Gastroesophageal sphincter (tissue), 3 donors: ENCODE data around the gene GRHL3.
A peak's percentile ranks its signal among the peaks of the same experiment; 100 is the strongest.

Experiments used
- EP300 ChIP-seq: sonication (generic); formaldehyde crosslinking; IDR thresholded peaks from one replicate; pipeline ENCODE4 v1.6.1; 2017; ENCODE audit warnings: antibody characterized with exemption, mild to moderate bottlenecking
- POLR2A ChIP-seq, 2 donors: fragments of 450-650 bp; IDR thresholded peaks; one replicate each; pipeline ENCODE4 v1.6.1; 2017; ENCODE audit warnings: antibody characterized with exemption in 2 of 2, mild to moderate bottlenecking in 2 of 2, moderate library complexity in 1 of 2
- POLR2AphosphoS5 ChIP-seq: sonication (generic); formaldehyde crosslinking; IDR thresholded peaks from one replicate; pipeline ENCODE4 v1.6.1; 2017; ENCODE audit warnings: antibody characterized with exemption
- TF ChIP-seq, protein P1 (sequence below), 4 experiments: fragments of 200-600 bp in 2 of 4; fragments of 450-650 bp in 2 of 4; sonication (generic) in 1 of 4; IDR thresholded peaks; one replicate each; pipeline ENCODE4 v1.5.1; 2017 to 2019; ENCODE audit warnings: antibody characterized with exemption in 4 of 4, mild to moderate bottlenecking in 2 of 4, moderate library complexity in 2 of 4

DNA sequence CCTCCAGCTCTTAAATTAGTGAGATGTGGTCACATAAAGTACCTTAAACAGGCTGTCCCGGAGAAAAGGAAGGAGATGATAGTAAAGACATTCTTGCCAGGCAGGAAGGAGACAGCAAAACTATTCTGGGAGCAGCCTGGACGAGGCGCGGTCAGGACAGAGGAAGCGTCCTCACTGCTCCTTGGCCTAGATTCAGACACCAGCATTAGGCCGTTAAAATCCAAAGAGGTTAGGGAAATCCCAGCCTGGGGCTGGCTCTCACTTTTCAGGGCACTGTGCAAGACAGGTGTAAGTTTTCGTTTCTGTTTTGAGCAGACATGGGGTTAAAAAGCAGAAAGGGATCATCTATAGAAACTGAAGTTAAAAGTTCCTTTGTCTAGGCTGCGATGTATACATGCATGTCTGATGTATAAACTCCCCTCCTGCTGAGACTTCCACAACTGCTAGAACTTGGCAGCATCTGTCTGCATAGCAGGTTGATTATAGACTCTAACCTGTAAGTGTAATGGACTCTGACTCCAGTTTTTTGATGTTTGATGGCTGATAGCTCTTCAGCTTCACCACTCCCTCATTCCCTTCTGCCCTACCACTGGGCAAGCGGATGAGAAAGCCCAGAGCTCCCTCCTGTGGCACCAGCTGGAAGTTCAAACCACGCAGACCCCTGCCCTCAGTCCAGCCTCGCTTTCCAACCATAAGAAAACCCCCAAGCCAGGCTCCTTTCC lies 72.9 kb downstream of the GRHL3 start:
- TF ChIP-seq, protein P1, sequence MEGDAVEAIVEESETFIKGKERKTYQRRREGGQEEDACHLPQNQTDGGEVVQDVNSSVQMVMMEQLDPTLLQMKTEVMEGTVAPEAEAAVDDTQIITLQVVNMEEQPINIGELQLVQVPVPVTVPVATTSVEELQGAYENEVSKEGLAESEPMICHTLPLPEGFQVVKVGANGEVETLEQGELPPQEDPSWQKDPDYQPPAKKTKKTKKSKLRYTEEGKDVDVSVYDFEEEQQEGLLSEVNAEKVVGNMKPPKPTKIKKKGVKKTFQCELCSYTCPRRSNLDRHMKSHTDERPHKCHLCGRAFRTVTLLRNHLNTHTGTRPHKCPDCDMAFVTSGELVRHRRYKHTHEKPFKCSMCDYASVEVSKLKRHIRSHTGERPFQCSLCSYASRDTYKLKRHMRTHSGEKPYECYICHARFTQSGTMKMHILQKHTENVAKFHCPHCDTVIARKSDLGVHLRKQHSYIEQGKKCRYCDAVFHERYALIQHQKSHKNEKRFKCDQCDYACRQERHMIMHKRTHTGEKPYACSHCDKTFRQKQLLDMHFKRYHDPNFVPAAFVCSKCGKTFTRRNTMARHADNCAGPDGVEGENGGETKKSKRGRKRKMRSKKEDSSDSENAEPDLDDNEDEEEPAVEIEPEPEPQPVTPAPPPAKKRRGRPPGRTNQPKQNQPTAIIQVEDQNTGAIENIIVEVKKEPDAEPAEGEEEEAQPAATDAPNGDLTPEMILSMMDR (IDR thresholded peaks at IDR 0.05), result peak; percentile 59 to 88 (median 75)
- TF ChIP-seq POLR2A (IDR thresholded peaks at IDR 0.05) (no peak), EP300 (no peak), POLR2AphosphoS5 (no peak)
